ENCODE results near the gene APLF.
"Not testable (repeated sequence)": the region's sequence is repeated elsewhere in the genome, so short reads cannot be mapped to it uniquely, and the experiment has no call there.

The APLF gene

DNA sequence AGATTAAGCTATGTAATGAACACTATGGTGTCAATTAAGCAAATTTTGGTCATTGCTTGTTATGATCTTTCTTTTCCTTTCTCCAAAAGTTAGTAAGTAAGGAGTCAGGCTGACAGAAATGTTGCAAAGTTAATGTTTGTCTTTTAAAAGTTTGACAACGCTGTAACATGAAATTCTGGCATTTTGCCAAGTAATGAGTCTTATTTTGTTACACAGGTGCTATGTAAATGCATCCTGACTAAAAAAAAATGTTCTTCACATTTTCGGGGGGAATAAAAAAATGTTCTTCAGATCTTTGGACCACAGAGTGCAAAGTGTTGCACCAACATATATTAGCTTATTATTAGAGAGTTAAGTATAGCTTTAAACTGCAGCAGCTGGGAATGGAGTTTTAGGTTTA is 121.2 kb downstream of the APLF start:
- DNase-seq (ENCODE audit: low spot score): no peak

- DNase-seq (ENCODE audit: low spot score): no peak
Measured at GRCh38 chr2:68589963-68590362, 122.6 kb downstream of the APLF start.

GRCh38 chr2:68590702-68591101 is 123.3 kb downstream of the APLF start:
- no peak for DNase-seq (ENCODE audit: low spot score)

DNA sequence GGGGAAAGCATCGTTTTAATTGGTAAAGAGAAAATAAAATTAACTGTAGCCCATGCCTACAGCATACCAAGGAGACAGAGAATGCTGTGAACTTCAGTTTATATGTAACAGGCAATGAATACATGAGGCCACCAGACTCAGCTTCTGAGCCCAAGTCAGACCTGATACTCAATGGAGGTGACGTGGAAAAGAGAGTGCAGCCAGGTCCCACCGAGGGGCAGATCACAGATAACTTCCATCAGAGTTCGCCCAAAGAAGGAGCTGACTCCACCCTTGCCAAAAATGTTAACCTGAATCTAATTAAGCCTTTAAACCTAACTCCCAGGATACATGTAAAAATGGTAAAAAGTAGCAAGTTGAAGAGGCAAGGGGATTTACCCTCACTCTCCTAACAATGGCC is 123.8 kb downstream of the APLF start:
- DNase-seq (ENCODE audit: low spot score): no peak

GRCh38 chr2:68594041-68594440 is 126.7 kb downstream of the APLF start:
- no peak for DNase-seq (ENCODE audit: low spot score)

- DNase-seq (ENCODE audit: low spot score): no peak
Measured at GRCh38 chr2:68594674-68595492, 127.5 kb downstream of the APLF start.

GRCh38 chr2:68595493-68595785 is 128.1 kb downstream of the APLF start:
- DNase-seq (ENCODE audit: low spot score): not testable (repeated sequence)

GRCh38 chr2:68600495-68600894 is 133.1 kb downstream of the APLF start:
- DNase-seq (ENCODE audit: low spot score): not testable (repeated sequence)

DNA sequence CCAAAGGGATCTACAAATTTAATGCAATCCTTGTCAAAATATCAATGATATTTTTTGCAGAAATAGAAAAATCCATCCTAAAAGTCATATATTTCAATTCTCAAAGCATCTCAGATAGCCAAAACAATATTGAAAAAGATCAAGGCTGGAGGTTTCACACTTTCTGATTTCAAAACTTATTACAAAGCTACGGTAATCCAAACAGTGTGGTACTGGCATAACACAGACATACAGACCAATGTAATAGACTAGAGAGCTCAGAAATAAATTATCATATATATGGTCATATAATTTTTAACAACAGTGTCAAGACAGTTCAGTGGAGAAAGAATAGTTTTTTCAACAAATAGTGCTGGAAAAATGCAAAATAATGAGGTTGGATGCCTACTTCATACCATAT is 135.7 kb downstream of the APLF start:
- DNase-seq (ENCODE audit: low spot score): no peak

DNA sequence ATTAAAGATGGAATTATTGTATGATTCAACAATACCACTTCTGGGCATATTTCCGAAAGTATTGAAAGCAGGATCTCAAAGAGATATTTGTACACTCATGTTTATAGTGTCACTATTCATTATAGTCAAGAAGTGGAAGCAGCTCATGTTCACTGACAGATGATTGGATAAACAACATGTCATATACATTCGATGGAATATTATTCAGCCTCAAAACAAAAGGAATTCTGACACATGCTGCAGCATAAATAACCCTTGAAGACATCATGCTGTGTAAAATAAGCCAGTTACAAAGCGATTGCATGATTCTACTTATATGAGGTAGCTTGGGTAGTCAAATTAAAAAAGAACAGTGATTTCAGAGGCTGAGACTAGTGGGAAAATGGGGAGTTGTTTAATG is 136.7 kb downstream of the APLF start:
- no peak for DNase-seq (ENCODE audit: low spot score)

GRCh38 chr2:68605939-68606338 is 138.6 kb downstream of the APLF start:
- no peak for DNase-seq (ENCODE audit: low spot score)

GRCh38 chr2:68606759-68607158 is 139.4 kb downstream of the APLF start:
- no peak for DNase-seq (ENCODE audit: low spot score)

GRCh38 chr2:68607837-68608236 is 140.5 kb downstream of the APLF start:
- DNase-seq (ENCODE audit: low spot score): no peak

GRCh38 chr2:68612765-68613519 is 145.6 kb downstream of the APLF start:
- DNase-seq (ENCODE audit: low spot score): no peak

- DNase-seq (ENCODE audit: low spot score): no peak
Measured at GRCh38 chr2:68620772-68621171, 153.4 kb downstream of the APLF start.

DNA sequence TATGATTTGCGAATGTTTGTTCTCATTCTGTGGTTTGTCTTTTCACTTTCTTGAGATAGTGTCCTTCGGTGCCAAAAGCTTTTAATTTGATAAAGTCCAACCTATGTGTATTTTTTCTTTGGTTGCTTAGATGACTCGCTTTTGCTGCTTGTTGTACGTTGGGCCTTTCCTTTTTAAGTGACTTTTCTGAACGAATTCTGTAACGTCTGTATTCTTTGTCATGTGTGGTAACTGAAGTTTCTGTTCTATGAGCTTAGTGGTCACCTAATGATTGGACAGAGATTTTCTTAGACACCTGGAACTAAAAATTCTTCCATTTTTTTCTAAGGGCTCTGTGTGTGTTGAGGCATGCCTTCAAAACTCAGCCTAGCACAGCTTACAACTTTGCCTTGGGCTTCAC is 156.4 kb downstream of the APLF start:
- DNase-seq (ENCODE audit: low spot score): no peak

- no peak for DNase-seq (ENCODE audit: low spot score)
Measured at GRCh38 chr2:68627615-68628014, 160.2 kb downstream of the APLF start.
